LNCaP clone FGC (cell line): Measurements from ENCODE around the gene CMKLR1.

Source experiments
- DNase-seq: peaks from one replicate; pipeline ENCODE4 v3.0.0-alpha.2; 2011; ENCODE audit warnings: low read depth
- H3K4me3 ChIP-seq: 2 replicates; pipeline ENCODE4 v1.5.1; 2011; ENCODE audit warnings: mild to moderate bottlenecking, low read depth, low read length, control low read depth
- CTCF ChIP-seq: IDR thresholded peaks from 2 replicates; pipeline ENCODE4 v1.5.1; 2012; ENCODE audit warnings: mild to moderate bottlenecking; ENCODE audit not compliant: control insufficient read depth, insufficient read depth; ENCODE audit errors: extremely low read depth

The CMKLR1 gene

GRCh38 chr12:108326254-108326750 is 12.8 kb downstream of the CMKLR1 start:
- no peak overlapping the region for H3K4me3 ChIP-seq
- TF ChIP-seq CTCF = no peak
- no peak for DNase-seq

GRCh38 chr12:108325549-108325948 is 13.6 kb downstream of the CMKLR1 start:
- no peak for DNase-seq
- no peak for TF ChIP-seq CTCF
- no peak overlapping the region for H3K4me3 ChIP-seq

GRCh38 chr12:108325018-108325358 is 14.1 kb downstream of the CMKLR1 start:
- DNase-seq = no peak
- no peak overlapping the region for H3K4me3 ChIP-seq
- TF ChIP-seq CTCF = no peak

DNA sequence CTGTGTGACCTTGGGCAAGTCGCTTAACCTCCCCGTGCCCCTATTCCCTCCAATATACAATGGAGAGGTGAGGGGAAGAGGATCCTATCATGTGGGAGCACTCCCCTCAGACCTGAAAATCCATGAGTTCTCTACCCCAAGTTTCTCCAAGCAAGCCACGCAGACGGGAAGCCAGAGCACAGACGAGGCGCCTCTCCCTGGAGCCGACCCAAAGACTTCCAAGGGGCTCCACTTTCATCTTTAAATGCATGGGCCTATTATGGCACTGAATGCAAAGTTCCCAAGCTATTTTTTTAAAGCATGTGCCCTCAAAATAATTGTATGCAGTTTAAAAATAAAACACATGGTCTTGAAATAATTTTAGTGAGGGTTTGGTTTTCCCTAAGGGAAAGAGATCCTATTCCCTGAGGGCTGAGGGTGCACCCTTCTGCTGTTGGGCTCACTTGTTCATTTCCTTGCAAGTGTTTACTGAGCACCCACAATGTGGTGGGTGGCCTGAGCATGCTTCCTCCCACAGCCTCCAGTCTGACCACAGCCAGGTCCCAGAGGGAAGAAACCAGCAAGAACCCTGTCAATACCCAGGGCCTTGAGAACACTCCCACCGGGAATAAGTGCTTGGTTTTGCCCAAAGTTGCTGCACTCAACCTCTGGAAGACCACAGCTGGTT is 14.6 kb downstream of the CMKLR1 start:
- no peak for DNase-seq
- no peak for TF ChIP-seq CTCF
- no peak overlapping the region for H3K4me3 ChIP-seq

GRCh38 chr12:108323581-108323980 is 15.5 kb downstream of the CMKLR1 start:
- no peak overlapping the region for H3K4me3 ChIP-seq
- DNase-seq = no peak
- no peak for TF ChIP-seq CTCF

DNA sequence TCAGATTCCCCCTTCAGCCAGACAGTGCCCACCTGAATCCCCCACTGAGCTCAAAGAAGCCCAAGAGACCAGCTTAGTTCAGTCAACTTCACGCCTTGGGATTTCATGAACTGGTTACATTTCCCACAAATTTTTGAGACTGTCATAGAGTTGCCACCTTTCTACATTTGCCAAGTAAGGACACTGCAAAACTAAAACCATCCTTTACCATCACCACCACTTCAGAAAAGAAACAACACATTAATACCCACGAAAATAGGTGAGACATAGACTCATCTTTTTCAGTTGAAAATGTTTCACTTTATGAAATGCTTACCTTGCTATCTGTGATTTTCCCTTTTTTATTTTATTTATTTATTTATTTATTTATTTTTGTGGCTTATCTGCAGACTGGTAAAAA is 16.1 kb downstream of the CMKLR1 start:
- no peak for DNase-seq
- no peak overlapping the region for H3K4me3 ChIP-seq
- TF ChIP-seq CTCF = no peak

- H3K4me3 ChIP-seq = no peak overlapping the region
- no peak for DNase-seq
- no peak for TF ChIP-seq CTCF
Measured at GRCh38 chr12:108321688-108322087, 17.4 kb downstream of the CMKLR1 start.
